Measurements from ENCODE around the gene RAE1.

The RAE1 gene

GRCh38 chr20:57400231-57400701, 49.2 kb downstream of the RAE1 start:
- DNase-seq, result no peak

GRCh38 chr20:57400821-57401564, 49.9 kb downstream of the RAE1 start:
- DNase-seq, result no peak

- DNase-seq, result no peak
Measured at GRCh38 chr20:57401565-57401918, 50.5 kb downstream of the RAE1 start.

- DNase-seq, result no peak
Measured at GRCh38 chr20:57402206-57403125, 51.4 kb downstream of the RAE1 start.

GRCh38 chr20:57403216-57403615, 52.2 kb downstream of the RAE1 start:
- DNase-seq, result no peak

GRCh38 chr20:57404006-57404405, 53.0 kb downstream of the RAE1 start:
- DNase-seq, result no peak

GRCh38 chr20:57404419-57405072, 53.5 kb downstream of the RAE1 start:
- DNase-seq, result no peak

GRCh38 chr20:57405236-57406016, 54.4 kb downstream of the RAE1 start:
- DNase-seq, result no peak

- no peak for DNase-seq
Measured at GRCh38 chr20:57407541-57407956, 56.5 kb downstream of the RAE1 start.

- no peak for DNase-seq
Measured at GRCh38 chr20:57408131-57408530, 57.1 kb downstream of the RAE1 start.

GRCh38 chr20:57408536-57409233, 57.6 kb downstream of the RAE1 start:
- no peak for DNase-seq

- DNase-seq, result no peak
Measured at GRCh38 chr20:57409316-57409671, 58.2 kb downstream of the RAE1 start.

- DNase-seq, result no peak
Measured at GRCh38 chr20:57409672-57410397, 58.8 kb downstream of the RAE1 start.

- no peak for DNase-seq
Measured at GRCh38 chr20:57410398-57410920, 59.4 kb downstream of the RAE1 start.

- no peak for DNase-seq
Measured at GRCh38 chr20:57410924-57411323, 59.9 kb downstream of the RAE1 start.

- DNase-seq, result no peak
Measured at GRCh38 chr20:57411406-57412283, 60.6 kb downstream of the RAE1 start.

GRCh38 chr20:57412347-57413029, 61.4 kb downstream of the RAE1 start:
- DNase-seq, result no peak

- no peak for DNase-seq
Measured at GRCh38 chr20:57413986-57414385, 62.9 kb downstream of the RAE1 start.

Data from C1 segment of cervical spinal cord (tissue), 14 donors.